Calu3 (cell line): ENCODE measurements around the gene ADAMTS4. TPM values are rescaled to one million over a fixed set of nuclear protein-coding genes. Genes with fewer than 3 reads are reported as not detected.

Experiments
- BruUV-seq: library from RNA; stranded (reverse); fragments of 400-500 nt; replicated peaks from 2 replicates; lab custom pipeline; 2021; lab: Mats Ljungman, UMichigan
- CTCF ChIA-PET: fragments of 300-600 bp; sonication (Branson Sonifier 250); formaldehyde crosslinking; loops from one replicate; lab custom pipeline; 2022; ENCODE audit warnings: antibody characterized with exemption; lab: Charles Lee
- DNase-seq: peaks from one replicate; pipeline ENCODE4 v3.0.0; 2022
- H3K27ac Mint-ChIP-seq: one replicate; pipeline ENCODE4 v1.8.0; 2022; ENCODE audit warnings: mixed read lengths; ENCODE audit not compliant: unreplicated experiment
- H3K27me3 Mint-ChIP-seq: one replicate; pipeline ENCODE4 v1.8.0; 2022; ENCODE audit warnings: mixed read lengths; ENCODE audit not compliant: unreplicated experiment
- H3K36me3 Mint-ChIP-seq: one replicate; pipeline ENCODE4 v1.8.0; 2022; ENCODE audit warnings: mild to moderate bottlenecking, moderate library complexity, mixed read lengths; ENCODE audit not compliant: insufficient read depth, unreplicated experiment
- H3K4me1 Mint-ChIP-seq: one replicate; pipeline ENCODE4 v1.8.0; 2022; ENCODE audit warnings: mild to moderate bottlenecking, low read depth, mixed read lengths; ENCODE audit not compliant: unreplicated experiment
- H3K4me3 Mint-ChIP-seq: one replicate; pipeline ENCODE4 v1.8.0; 2022; ENCODE audit warnings: mild to moderate bottlenecking, low read depth, moderate library complexity, mixed read lengths; ENCODE audit not compliant: unreplicated experiment
- H3K9me3 Mint-ChIP-seq: one replicate; pipeline ENCODE4 v1.8.0; 2022; ENCODE audit warnings: low read depth, mixed read lengths; ENCODE audit not compliant: unreplicated experiment
- intact Hi-C: fragments of 100-400 bp; cut with micrococcal nuclease; formaldehyde crosslinking; loops from one replicate; pipeline ENCODE4 v1.10.0; 2022; ENCODE audit not compliant: unreplicated experiment
- total RNA-seq: library from RNA; stranded (reverse); gene quantifications from 2 replicates; pipeline ENCODE4 v1.2.3, GENCODE V29; 2022
- TF ChIP-seq, protein P1 (sequence below): fragments of 200-600 bp; IDR thresholded peaks from one replicate; pipeline ENCODE4 v1.8.0; 2022; ENCODE audit warnings: antibody characterized with exemption; ENCODE audit not compliant: unreplicated experiment

Gene ADAMTS4
- total RNA-seq, 1 experiment from 2014 or later = not detected

DNA sequence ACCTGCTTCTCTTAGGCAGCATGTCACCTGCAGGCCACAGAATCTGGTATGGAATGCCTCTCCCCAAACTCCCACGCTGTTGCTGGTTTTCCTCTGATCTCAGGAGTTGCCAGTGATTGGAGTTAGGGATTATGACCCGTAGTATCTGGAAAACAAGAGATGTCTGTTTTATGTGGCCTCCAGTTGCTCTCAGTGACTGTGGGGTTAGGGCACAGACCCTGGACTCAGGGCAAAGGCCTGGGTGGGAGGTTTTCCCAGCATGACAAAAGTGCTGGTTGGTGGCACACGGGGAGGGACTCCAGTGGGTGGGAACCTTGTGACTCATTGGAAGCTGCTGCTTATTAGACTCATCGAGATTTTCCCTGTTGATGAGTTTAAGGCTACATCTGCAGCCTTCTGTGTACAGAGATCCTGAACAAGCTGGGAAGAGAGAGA lies 39.2 kb upstream of the ADAMTS4 start, which contains the start of gene NR1I3:
Gene NR1I3, minus strand, starts transcription at position 165 of the 435 bp plus-strand sequence. CDS start 1,638 bp downstream, outside the sequence.
- no peaks in the 10 kb centered on the region for H3K9me3 Mint-ChIP-seq
- CTCF ChIA-PET = interaction anchor here (1.3 kb wide), 1 partner anchor 13 kb away, joined by 4 read pairs; the partner anchor contains the start of gene TOMM40L
- no peak within 1 kb of the TSS for H3K27ac Mint-ChIP-seq
- TF ChIP-seq, protein P1, sequence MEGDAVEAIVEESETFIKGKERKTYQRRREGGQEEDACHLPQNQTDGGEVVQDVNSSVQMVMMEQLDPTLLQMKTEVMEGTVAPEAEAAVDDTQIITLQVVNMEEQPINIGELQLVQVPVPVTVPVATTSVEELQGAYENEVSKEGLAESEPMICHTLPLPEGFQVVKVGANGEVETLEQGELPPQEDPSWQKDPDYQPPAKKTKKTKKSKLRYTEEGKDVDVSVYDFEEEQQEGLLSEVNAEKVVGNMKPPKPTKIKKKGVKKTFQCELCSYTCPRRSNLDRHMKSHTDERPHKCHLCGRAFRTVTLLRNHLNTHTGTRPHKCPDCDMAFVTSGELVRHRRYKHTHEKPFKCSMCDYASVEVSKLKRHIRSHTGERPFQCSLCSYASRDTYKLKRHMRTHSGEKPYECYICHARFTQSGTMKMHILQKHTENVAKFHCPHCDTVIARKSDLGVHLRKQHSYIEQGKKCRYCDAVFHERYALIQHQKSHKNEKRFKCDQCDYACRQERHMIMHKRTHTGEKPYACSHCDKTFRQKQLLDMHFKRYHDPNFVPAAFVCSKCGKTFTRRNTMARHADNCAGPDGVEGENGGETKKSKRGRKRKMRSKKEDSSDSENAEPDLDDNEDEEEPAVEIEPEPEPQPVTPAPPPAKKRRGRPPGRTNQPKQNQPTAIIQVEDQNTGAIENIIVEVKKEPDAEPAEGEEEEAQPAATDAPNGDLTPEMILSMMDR = no peak
- no peaks in the 10 kb centered on the region for H3K36me3 Mint-ChIP-seq
- no peak for DNase-seq
- no peaks in the 10 kb centered on the region for H3K4me1 Mint-ChIP-seq
- intact Hi-C loops = no loop called here
- BruUV-seq = no TSS peak
- peaks cover 49% of the 10 kb centered on the region for H3K27me3 Mint-ChIP-seq
- no peak within 1 kb of the TSS for H3K4me3 Mint-ChIP-seq

DNA sequence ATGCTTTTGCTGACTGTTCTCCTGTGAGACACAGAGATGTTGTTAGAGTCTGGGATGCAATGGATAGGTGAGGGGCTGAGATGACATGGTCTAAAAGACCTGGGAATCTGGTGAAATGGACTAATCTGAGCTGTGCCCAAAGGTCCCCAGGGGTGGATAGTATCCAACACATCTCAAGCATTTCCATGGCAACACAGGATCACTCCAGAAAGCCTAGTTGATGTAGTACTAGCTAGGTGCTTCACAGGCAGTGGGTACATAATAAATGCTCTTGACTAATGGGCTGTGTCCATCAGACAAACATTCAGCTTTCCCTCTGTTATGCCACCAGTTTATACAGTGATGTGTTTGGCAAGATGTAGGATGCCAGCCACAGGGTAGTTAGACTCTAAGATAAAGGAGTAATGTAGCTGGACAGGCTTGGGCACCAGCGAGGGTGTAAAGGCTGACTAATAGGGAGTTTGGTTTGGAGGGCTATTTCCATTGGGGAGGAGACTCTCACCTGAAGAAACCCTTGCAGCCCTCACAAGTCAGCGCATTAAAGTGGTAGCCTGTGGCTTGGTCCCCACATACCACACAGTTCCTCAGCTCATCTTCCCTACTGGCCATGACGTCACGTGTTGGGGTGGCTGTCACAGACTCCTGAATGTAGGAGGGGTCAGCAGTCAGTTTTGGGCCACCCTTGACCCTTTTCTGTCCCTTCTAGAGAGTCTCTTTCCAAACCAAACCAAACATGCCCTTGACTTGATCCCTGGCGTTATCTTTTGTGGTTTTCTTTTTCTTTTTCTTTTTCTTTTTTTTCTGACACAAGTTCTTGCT lies 37.3 kb upstream of the ADAMTS4 start:
- Mint-ChIP-seq H3K27me3 (peaks cover 34% of the 10 kb centered on the region), H3K27ac (no peak overlapping the region), H3K4me1 (no peaks in the 10 kb centered on the region), H3K9me3 (no peaks in the 10 kb centered on the region), H3K4me3 (no peak overlapping the region), H3K36me3 (no peaks in the 10 kb centered on the region)
- CTCF ChIA-PET = interaction anchor here (0.7 to 1.1 kb wide), 2 partner anchors 24 to 146 kb away, joined by 3 read pairs; no protein-coding TSS in a partner anchor
- BruUV-seq = no TSS peak
- TF ChIP-seq, protein P1 = no peak
- DNase-seq = no peak
- intact Hi-C loops = no loop called here

DNA sequence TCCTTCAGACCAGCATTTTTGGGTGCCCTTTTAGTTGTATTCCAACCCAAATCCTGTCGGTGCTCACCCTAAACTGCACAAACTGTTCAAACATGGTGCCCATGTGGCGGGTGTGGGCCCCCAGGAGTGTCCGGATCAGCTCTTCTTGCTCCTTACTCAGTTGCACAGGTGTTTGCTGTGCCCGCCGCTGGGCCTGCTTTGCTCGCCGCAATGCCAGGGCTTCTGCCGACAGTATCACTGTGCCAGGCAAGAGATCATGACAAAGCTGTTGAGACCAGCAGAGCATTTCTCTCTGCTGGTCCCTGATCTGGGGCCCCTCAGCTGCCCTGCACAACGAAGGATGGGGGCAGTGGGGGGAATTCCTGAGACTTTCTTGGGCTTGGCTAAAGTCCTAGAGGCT lies 34.2 kb upstream of the ADAMTS4 start:
- Mint-ChIP-seq H3K27ac (no peak overlapping the region), H3K4me1 (no peaks in the 10 kb centered on the region), H3K9me3 (no peaks in the 10 kb centered on the region), H3K36me3 (no peaks in the 10 kb centered on the region), H3K27me3 (peaks cover 16% of the 10 kb centered on the region), H3K4me3 (no peak overlapping the region)
- intact Hi-C loops = no loop called here
- BruUV-seq = no TSS peak
- TF ChIP-seq, protein P1 = no peak
- no peak for DNase-seq
- CTCF ChIA-PET = no interaction called here

GRCh38 chr1:161230762-161231161 lies 31.9 kb upstream of the ADAMTS4 start:
- no TSS peak for BruUV-seq
- Mint-ChIP-seq H3K27me3 (peaks cover 6% of the 10 kb centered on the region), H3K4me1 (peaks cover 17% of the 10 kb centered on the region), H3K4me3 (no peak overlapping the region), H3K27ac (no peak overlapping the region), H3K9me3 (no peaks in the 10 kb centered on the region), H3K36me3 (peaks cover 10% of the 10 kb centered on the region)
- CTCF ChIA-PET = interaction anchor here (1.0 kb wide), 1 partner anchor 48 kb away, joined by 3 read pairs; no protein-coding TSS in a partner anchor
- DNase-seq = no peak
- TF ChIP-seq, protein P1 = no peak
- intact Hi-C loops = no loop called here
